ENCODE measurements around the gene CKLF.

GRCh38 chr16:66596986-66597848 is 44.8 kb downstream of the CKLF start:
- TF ChIP-seq EP300 (IDR thresholded peaks at IDR 0.05) (no peak), POLR2A (IDR thresholded peaks at IDR 0.05) (no peak), CTCF (IDR thresholded peaks at IDR 0.05) (no peak)
